Transverse colon (tissue), 4 donors: ENCODE measurements around the gene WNT7A. TPM values are rescaled to one million over a fixed set of nuclear protein-coding genes. Genes with fewer than 3 reads are reported as not detected.

ENCODE experiments used
- DNase-seq: peaks from one replicate; pipeline ENCODE4 v3.0.0-alpha.2; 2019
- H3K27ac ChIP-seq, 4 donors: fragments of 200-600 bp; sonication (generic); 2 replicates each; pipeline ENCODE4 v1.5.1; 2016 to 2018; ENCODE audit warnings: inconsistent platforms in 4 of 4
- H3K27me3 ChIP-seq: fragments of 200-600 bp; sonication (generic); 2 replicates; pipeline ENCODE4 v1.5.1; 2017; ENCODE audit warnings: inconsistent platforms
- H3K36me3 ChIP-seq, 4 donors: fragments of 200-600 bp; sonication (generic); 2 replicates each; pipeline ENCODE4 v1.5.1; 2017 to 2019; ENCODE audit warnings: inconsistent platforms in 4 of 4
- H3K4me1 ChIP-seq, 4 donors: fragments of 200-600 bp; sonication (generic); 2 replicates each; pipeline ENCODE4 v1.5.1; 2017 to 2020; ENCODE audit warnings: inconsistent platforms in 4 of 4
- H3K4me3 ChIP-seq, 4 donors: fragments of 200-600 bp; sonication (generic); 1 replicate in 1 of 4; 2 replicates in 3 of 4; pipeline versions ENCODE4 v1.5.1 to v1.6.1; 2017 to 2019; ENCODE audit warnings: inconsistent platforms in 4 of 4
- H3K9me3 ChIP-seq, 2 donors: fragments of 200-600 bp; sonication (generic); 2 replicates each; pipeline ENCODE4 v1.5.1; 2017 to 2019; ENCODE audit warnings: inconsistent platforms in 2 of 2
- CTCF ChIP-seq, 5 experiments: fragments of 200-600 bp in 3 of 5; fragments of 450-650 bp in 2 of 5; sonication (generic) in 3 of 5; IDR thresholded peaks; 1 replicate in 2 of 5; 2 replicates in 3 of 5; pipeline ENCODE4 v1.5.1; 2016 to 2017; ENCODE audit warnings: antibody characterized with exemption in 5 of 5, inconsistent platforms in 3 of 5, mild to moderate bottlenecking in 2 of 5, moderate library complexity in 1 of 5
- EP300 ChIP-seq: sonication (generic); formaldehyde crosslinking; IDR thresholded peaks from one replicate; pipeline ENCODE4 v1.6.1; 2017; ENCODE audit warnings: antibody characterized with exemption, low read depth
- POLR2A ChIP-seq: fragments of 450-650 bp; IDR thresholded peaks from one replicate; pipeline ENCODE4 v1.6.1; 2016; ENCODE audit warnings: antibody characterized with exemption, mild to moderate bottlenecking, moderate library complexity
- POLR2AphosphoS5 ChIP-seq, 3 donors: sonication (generic); formaldehyde crosslinking; IDR thresholded peaks; one replicate each; pipeline ENCODE4 v1.6.1; 2016; ENCODE audit warnings: antibody characterized with exemption in 3 of 3
- WGBS, 2 donors: methylation state at CpG; one replicate each; pipeline ENCODE4 v1.1.5; 2018; ENCODE audit warnings: low coverage in 1 of 2; 5-methylcytosine and 5-hydroxymethylcytosine counted together
- in situ Hi-C, 4 donors: fragments of 200-750 bp; cut with MboI; loops; one replicate each; pipeline versions ENCODE4 v1.15.0 to v1.15.1; 2017; ENCODE audit warnings: low sequenced_read_pairs in 3 of 4, low pct_ligation_motif_present in 1 of 4, low pct_unique_long_range_greater_than_20kb in 1 of 4
- intact Hi-C: fragments of 100-400 bp; cut with DNase I; formaldehyde crosslinking; loops from one replicate; pipeline ENCODE4 v1.15.1; 2023; ENCODE audit warnings: low total_unique reads
- total RNA-seq, 4 donors: library from RNA; depleted of rRNA; stranded (reverse); fragments of >200 nt; gene quantifications; one replicate each; pipeline ENCODE4 v1.1.0, GENCODE V29; 2016

WNT7A gene
- total RNA-seq, 4 donors from 2014 or later, result not detected

GRCh38 chr3:13851997-13852637 lies 27.8 kb downstream of the WNT7A start:
- Histone ChIP-seq H3K27me3 (peaks cover 7% of the 10 kb centered on the region), H3K27ac (no peak overlapping the region), H3K4me1 (no peaks in the 10 kb centered on the region), H3K36me3 (no peaks in the 10 kb centered on the region), H3K4me3 (no peak overlapping the region), H3K9me3 (no peaks in the 10 kb centered on the region)
- DNase-seq, result no peak
- in situ Hi-C loops (no loop called here), intact Hi-C loops (no loop called here)
- 68% methylated on average over 17 of the region's 17 CpGs; no CpG with 5 or more reads in 1 of the 2 donors for WGBS, 2 donors
- TF ChIP-seq EP300 (no peak), POLR2AphosphoS5 (IDR thresholded peaks at IDR 0.05) (no peak), POLR2A (no peak), CTCF (IDR thresholded peaks at IDR 0.05) (no peak)

DNA sequence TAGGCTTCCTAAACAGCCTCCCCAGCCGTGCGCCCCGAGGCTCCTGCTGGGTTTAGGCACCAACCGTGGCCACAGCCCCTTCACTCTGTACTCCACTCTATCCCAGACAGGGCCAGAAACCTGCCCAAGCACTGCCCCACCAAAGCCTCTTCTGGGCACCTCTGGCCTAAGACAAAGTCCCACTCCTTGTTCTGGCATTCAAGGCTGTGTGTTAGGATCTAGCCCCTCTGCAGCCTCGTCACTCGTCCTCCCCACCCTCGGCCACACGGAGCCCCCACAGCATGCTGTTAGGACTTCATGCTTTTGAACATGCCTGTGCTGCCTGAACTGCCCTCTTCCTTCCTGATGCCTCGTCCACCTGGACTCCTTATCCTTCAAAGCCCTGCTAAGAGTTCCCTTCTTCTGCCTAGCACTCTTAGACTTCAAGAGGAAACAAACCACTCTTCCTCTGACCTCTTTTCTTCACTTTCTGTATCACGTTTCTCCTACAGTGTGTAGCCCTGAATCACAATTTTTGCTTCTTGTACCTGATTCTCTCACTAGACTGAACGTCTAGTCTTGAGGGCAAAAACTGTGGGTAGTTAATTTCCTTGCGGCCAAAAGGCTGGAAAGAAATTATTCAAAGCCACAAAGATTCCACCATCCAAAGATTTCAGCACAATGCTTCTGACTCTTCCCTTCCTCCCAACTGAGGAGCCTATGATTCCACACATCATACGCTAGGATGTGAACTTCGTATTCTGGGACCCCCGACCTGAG lies 28.6 kb downstream of the WNT7A start:
- TF ChIP-seq EP300 (no peak), CTCF (IDR thresholded peaks at IDR 0.05) (no peak), POLR2AphosphoS5 (IDR thresholded peaks at IDR 0.05) (no peak)

DNA sequence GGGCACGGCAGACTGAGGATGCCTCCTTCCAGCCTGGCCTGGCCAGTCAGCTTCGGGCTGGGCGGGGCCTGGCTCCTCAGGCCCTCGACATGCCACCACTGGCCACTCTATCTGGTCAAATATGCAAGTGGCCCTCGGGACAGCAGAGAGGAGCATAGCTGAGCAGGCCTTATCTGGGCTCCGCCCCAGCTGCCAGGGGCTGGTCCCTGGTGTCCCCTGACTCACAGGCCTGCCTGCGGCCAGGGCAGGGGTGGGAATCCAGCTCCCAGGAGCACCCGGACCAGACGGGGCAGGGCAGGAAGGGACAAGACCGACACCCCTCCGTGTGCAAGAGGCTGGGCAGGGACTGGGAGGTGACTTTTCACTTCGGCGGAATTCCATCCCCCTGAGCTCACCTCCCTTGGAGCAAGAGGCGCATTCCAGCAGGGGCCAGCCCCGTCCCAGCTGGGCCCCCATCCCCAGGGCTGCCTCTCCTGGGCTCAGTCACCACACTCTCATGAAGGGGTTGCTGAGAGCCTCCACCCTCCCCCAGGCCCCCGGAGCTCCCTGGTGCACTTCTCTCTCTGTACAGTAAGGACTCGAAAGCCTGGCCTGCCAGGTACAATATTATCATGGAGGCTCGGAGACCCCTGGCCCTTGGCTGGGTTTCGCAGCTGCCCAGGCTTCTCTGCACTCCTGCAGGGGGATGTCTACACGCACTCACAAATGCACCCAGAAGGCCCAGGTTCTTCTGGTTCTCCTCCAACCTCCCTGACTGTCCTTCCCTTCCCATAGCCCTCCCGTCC lies 29.5 kb downstream of the WNT7A start:
- Histone ChIP-seq H3K4me3 (no peak overlapping the region), H3K27me3 (no peaks in the 10 kb centered on the region), H3K27ac (no peak overlapping the region), H3K36me3 (no peaks in the 10 kb centered on the region), H3K9me3 (no peaks in the 10 kb centered on the region), H3K4me1 (no peaks in the 10 kb centered on the region)
- in situ Hi-C loops, result no loop called here
- TF ChIP-seq POLR2AphosphoS5 (IDR thresholded peaks at IDR 0.05), result no peak
- no peak for TF ChIP-seq EP300
- TF ChIP-seq POLR2A, result no peak
- TF ChIP-seq CTCF (IDR thresholded peaks at IDR 0.05), result no peak
- DNase-seq, result no peak
- WGBS, 2 donors, result 46 to 100% methylated on average over 1 to 20 of the region's 21 CpGs
- intact Hi-C loops, result no loop called here

More for the DNA sequence above, 28.6 kb downstream of the WNT7A start:
- H3K4me3 ChIP-seq, result no peak overlapping the region
- in situ Hi-C loops, result no loop called here
- no peak overlapping the region for H3K27ac ChIP-seq
- no peak for DNase-seq
- H3K36me3 ChIP-seq, result no peaks in the 10 kb centered on the region
- H3K27me3 ChIP-seq, result peaks cover 7% of the 10 kb centered on the region
- WGBS, 2 donors, result 71 to 75% methylated on average over 13 to 15 of the region's 15 CpGs
- intact Hi-C loops, result no loop called here
- no peaks in the 10 kb centered on the region for H3K4me1 ChIP-seq
- H3K9me3 ChIP-seq, result no peaks in the 10 kb centered on the region

DNA sequence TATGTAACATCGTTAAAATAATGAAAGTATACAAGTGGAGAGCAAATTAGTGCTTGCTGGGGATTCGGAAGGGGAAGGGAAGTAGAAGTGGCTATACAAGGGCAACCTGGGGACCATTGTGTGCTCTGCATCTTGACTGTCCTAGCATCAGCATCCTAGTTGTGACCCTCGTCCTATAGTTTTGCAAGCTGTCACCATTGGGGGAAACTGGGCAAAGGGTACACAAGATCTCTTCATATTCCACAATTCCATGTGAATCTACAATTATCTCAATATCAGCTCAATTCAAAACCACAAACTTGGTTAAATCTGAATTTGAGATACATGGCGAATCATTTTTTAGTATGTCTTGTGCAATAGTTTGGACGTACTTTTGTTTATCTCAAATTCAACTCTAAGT lies 30.9 kb downstream of the WNT7A start:
- in situ Hi-C loops (no loop called here), intact Hi-C loops (no loop called here)
- Histone ChIP-seq H3K4me1 (no peaks in the 10 kb centered on the region), H3K27me3 (no peaks in the 10 kb centered on the region), H3K9me3 (no peaks in the 10 kb centered on the region), H3K36me3 (no peaks in the 10 kb centered on the region), H3K4me3 (no peak overlapping the region), H3K27ac (no peak overlapping the region)
- DNase-seq, result no peak
- WGBS, 2 donors, result 71 to 78% methylated on average over 4 to 5 of the region's 5 CpGs
- TF ChIP-seq CTCF (IDR thresholded peaks at IDR 0.05), result no peak
- no peak for TF ChIP-seq POLR2AphosphoS5 (IDR thresholded peaks at IDR 0.05)
- no peak for TF ChIP-seq EP300
- no peak for TF ChIP-seq POLR2A
